DMS153 treated with DMSO at 0.1 percent for 48 hours (cell line): Measurements from ENCODE around the gene NRG4.
"Not testable (repeated sequence)": the region's sequence is repeated elsewhere in the genome, so short reads cannot be mapped to it uniquely, and the experiment has no call there.

Experiments used
- DNase-seq: peaks from one replicate; lab custom pipeline; 2025; ENCODE audit not compliant: unreplicated experiment; lab: John Stamatoyannopoulos, UW

The NRG4 gene

DNA sequence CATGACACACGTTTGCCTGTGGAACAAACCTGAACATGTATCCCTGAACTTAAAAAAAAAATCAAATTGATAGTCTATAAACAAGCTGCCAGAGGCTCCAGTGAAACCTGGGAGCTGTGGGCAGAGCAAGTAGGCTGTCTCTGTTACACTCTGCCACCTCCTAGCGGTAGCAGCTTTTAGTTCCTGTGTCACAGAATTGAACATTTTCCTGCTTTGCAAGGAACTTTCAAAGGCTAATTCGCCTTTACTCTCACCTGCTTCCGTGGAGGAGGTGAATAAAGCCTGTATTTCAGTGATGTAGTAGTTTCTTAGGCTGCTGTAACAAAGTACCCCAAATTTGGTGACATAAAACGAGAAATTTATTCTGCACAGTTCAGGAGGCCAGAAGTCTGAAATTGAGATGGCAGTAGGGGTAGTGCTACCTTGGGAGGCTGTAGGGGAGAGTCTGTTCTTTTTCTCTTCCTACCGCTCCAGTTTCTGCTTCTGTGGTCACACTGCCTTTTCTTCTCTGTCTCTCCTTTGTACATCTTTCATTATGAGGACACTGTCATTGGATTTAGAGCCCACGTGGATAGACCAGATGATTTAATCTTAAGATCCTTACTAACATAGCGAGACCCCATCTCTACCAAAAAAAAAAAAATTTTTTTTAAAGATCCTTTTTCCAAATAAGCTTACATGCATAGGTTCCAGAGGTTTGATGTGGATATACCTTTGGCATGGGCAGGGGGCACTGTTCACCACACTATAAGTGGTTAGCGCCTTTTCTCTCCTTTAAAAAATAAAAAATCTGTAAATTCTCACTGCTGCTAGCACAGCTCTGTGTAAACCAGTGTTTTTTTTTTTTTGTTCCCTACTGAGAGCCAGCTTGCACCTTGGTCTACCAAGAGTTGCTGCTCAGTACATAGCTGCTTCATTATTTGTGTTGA lies 83.3 kb downstream of the NRG4 start:
- no peak for DNase-seq

DNA sequence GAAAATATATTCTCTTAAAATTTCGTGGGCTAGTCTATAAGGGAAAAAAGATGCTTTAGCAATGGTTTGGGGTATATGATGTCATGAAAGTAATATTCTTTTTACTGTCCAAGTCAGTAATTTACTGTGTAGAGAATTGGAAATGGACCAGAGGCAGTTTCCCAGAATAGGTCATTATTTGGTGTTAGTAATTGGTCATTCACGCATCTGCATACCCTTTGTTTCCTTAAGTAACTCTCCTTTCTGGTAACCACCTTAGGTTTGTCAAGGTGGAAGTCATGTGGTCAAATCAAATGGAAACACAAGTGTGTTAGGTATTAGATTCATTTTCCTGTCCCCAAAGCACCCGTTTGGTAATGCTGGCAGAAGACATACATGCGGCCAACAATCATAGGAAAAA lies 84.6 kb downstream of the NRG4 start:
- DNase-seq, result no peak

DNA sequence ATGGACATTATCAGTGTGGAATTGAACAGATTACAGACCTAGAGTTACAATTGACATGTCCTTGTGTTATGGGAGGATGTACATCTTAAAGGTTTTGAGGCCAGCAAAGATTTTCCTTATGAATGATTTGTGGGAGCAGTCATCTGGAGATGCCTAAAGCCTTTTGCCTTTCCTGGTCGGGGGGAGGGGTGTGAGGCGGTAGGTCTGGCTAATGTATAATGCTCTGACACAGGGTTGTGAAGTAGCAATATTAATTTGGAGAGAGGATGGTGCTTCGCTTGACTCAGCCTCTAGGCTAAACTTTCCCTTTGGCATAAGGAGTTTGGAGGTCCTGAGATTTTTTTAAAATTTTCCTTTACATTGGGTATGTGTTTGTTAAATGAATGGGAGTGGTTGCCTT lies 85.3 kb downstream of the NRG4 start:
- DNase-seq, result no peak

DNA sequence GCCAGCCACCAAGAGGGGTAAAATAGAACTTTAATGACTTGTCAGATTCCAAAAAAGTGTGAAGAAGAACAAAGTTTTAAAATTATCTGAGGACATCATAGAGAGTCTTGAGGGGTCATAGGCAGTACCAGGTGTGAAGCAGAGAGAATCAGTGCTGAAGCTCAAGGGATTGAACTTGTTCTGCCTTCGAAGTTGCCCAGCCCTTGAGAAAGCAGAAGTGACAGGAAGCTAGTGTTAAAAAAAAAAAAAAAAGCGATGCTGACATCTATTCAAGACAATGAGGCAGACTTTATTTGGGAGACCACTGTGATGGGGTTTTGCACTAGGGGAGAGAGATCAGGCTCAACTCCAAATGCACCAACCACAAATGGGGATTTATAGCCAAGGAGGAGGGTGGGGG lies 86.8 kb downstream of the NRG4 start:
- no peak for DNase-seq

DNA sequence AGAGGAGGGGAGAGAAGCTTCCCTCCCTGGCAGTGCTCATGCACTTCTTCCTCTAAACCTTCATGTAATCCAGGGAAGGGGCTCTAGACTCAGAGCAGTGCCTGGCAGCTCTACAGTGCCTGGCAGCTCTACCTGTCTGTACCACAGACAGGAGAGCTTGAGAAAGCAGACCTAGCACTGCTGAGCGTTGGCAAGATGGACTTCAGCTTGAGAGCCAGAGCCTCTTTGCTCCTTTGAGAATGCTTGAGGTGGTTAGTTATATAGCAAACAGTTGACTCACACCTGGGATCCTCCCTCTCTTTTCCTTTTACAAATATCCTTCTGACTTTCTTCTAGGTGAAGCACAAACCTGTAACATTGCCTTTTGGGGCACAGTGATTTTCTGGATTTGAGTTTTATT lies 87.6 kb downstream of the NRG4 start:
- DNase-seq, result no peak

DNA sequence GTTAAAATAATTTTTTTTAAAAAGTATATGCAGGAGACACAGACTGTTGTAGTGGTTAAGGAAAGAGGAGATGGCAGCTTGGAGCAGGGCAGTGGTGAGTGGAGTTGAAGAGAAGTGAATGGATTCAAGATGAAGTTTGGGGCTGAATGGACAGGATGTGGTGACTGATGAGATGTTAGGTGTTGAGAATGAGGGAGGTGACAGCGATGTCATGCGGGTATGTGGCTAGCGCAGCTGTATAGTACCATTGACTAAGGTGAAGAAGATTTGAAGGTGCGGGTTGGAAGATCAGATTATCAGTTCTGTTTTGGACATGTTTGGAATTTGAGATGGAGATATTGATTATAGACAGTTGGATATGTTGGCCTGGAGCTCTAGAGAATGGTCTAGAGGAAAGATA lies 88.5 kb downstream of the NRG4 start:
- DNase-seq, result no peak

DNA sequence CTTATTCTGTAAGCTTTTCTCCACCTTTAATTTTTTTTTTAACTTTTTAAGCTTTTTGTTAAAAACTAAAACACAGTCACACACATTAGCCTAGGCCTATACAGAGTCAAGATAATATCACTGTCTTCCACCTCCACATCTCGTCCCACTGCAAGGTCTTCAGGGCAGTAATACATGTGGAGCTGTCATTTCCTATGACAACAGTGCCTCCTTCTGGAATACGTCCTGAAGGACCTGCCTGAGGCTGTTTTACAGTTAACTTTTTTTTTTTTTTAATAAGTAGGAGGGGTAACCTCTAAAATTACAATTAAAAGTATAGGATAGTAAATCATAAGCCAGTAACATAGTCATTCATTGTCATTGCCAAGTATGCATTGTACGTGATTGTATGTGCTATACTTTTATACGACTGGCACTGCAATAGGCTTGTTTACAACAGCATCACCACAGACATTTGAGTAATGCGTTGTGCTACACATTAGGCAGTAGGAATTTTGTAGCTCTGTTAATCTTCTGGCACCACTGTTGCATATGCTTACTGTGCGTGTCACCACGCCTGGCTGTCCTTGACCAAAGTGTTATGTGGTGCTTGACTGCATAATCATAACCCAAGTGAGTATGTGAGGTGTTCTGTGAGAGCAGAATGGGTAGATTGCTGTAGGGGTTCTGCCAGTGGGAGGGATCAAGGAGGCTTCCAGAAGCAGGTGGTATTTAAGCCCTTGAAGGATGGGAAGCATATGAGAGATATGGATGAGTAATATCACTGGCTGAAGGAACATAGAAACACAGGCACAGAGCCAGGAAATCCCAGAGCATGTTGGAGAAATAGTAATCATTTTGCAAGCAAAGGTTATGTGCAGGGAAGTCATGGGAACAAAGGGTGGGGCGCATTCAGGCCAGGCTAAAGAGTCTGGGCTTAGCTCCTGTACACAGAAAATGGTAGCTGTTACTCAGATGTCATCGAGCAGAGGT lies 90.2 kb downstream of the NRG4 start:
- peak; percentile 0 for DNase-seq

DNA sequence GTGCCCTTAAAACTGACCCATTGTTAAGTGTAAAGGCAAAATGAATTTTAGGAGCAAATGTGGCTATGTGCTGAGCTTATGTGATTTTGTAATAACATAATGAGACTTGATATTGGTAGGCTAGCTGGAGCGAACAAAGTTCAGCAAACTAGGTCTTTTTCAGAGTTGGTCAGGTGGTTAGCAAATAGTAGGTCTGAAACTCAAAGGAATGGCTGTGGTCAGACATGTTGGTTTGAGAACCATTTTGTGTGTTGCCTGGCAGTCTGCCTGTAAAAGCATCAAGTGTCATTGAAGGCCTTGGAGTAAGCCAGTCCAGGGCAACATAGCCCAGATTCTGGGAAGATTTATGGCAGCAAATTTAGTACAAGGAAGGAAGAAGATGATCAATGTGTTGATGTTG lies 92.1 kb downstream of the NRG4 start:
- no peak for DNase-seq

DNA sequence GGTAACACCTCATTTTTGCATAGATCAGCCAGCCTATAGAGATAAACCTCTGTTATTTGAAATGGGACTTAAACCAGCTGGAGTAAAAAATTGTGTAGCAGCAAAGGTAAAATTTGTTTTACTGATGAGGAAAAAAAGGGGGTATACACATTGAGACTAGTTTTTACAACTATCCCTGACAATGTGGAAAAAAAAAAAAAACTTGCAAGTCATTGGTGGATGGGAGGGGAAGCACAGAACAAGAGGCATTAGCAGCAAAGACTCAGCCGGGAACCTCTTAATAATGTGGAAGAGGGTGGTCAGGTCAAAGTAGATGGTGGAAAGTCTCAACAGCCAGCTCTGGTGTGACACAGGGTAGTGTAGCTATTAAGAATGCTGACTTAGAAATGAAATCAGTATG lies 94.1 kb downstream of the NRG4 start:
- DNase-seq, result no peak

DNA sequence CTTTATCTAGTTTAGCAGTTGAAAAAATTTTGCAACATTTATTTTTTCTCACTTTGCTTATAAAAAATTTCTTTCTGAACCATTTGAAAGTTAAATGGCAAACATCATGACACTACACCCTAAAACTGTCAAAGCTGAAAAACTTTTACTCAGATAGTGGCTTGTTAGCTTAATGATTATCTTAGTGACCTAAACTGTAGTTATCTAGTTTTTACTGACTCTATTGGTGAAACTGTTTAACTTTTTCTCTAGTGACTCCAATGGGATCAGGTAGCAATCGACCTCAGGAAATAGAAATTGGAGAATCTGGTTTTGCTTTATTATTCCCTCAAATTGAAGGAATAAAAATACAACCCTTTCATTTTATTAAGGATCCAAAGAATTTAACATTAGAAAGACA lies 95.2 kb downstream of the NRG4 start:
- DNase-seq, result no peak

DNA sequence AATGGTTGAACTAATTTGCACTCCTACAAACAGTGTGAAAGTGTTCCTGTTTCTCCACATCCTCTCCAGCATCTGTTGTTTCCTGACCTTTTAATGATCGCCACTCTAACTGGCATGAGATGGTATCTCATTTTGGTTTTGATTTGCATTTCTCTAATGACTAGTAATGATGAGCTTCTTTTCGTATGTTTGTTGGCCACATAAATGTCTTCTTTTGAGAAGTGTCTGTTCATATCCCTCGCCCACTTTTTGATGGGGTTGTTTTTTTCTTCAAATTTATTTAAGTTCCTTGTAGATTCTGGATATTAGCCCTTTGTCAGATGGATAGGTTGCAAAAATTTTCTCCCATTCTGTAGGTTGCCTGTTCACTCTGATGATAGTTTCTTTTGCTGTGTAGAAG lies 101.9 kb downstream of the NRG4 start:
- not testable (repeated sequence) for DNase-seq

DNA sequence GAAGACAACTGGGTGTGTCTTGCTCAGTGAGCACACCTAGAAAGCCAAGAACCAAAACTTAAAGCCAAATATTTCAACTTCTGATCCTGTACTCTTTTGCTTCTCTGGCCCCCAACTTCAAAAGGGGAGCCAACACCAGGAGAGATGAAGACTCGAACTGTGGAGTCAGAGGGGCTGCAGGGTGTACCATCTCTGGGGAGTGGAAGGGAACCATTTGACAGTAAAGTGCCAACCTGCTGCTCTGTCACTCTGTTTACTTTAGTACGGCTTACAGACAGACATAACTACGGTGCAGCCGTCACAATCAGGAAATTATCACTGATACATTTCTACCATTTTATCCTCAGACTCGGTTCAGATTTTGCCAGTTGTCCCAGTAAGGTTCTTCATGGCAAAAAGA lies 107.0 kb downstream of the NRG4 start:
- no peak for DNase-seq

DNA sequence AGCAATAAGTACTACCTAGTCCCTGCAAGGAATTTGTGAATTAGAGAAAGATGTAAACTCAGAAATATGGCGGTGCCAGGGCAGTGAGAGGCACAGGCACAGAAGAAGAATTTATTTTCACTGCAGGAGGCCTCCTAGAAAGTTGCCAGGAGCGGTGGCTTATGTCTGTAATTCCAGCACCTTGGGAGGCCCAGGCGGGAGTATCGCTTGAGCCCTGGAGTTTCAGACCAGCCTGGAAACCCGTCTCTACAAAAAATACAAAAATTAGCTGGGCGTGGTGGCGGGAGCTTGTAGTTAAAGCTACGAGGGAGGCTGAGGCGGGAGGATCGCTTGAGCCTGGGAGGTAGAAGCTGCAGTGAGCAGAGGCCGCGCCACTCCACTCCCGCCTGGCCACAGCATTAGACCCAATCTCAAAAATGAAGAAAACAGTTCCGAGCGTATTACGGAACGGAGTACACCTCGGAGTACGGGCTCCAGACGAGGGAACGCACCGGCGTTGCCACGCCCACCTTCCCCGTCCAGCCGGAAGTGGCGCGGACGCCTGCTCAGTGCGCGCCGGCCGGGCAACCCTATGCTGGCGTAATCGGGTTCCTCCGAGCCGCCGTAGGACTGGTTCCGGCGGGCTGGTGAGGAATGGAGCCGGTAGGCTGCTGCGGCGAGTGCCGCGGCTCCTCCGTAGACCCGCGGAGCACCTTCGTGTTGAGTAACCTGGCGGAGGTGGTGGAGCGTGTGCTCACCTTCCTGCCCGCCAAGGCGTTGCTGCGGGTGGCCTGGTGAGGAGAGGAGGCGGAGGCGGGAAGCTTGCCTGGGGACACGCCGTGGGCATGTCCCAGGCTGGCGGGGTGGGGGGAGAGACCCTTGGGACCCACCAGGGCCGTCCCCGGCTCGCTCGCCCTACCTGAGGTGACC lies 108.6 kb downstream of the NRG4 start, which contains the start of gene FBXO22:
Gene FBXO22, plus strand, starts transcription at position 548 of the 909 bp plus-strand sequence. Its CDS starts 86 bp downstream, at position 634.
- peak; percentile 12 for DNase-seq

DNA sequence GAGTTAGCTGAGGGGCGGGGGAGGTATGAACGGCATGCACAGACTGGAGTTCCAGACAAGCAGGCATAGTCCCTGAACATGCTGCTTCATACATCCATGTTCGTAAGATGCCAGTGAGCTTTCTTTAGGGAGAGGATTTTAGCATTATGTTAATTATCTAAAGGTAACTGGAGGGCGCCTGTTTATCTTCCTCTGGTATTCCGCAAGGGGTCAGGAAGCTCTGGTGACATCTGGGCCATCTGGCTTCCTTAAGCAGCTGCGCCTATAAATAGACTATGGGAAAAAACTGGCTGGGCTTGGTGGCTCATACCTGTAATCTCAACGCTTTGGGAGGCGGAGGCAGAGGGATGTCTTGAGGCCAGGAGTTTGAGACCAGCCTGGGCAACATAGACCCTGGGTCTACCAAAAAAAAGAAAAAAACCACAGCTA lies 110.1 kb downstream of the NRG4 start:
- no peak for DNase-seq

DNA sequence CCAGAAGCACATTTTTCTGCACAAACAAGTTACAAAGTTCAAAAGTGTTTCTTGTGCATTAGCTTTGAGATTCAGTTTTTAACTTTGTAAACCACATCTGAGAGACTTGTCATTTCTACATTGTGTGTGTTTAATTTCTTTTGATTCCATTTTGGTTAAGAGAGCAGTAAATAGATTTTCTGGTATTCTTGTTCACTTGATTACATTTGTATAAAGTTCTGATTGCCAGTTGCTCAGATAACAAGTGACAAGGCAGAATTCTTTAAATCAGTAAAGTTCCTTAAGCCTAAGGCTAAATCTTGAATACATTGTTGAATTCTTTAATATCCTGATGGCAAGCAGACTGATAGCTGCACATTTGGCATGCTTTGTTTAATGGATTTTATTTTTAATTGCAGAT lies 111.6 kb downstream of the NRG4 start:
- DNase-seq, result no peak

DNA sequence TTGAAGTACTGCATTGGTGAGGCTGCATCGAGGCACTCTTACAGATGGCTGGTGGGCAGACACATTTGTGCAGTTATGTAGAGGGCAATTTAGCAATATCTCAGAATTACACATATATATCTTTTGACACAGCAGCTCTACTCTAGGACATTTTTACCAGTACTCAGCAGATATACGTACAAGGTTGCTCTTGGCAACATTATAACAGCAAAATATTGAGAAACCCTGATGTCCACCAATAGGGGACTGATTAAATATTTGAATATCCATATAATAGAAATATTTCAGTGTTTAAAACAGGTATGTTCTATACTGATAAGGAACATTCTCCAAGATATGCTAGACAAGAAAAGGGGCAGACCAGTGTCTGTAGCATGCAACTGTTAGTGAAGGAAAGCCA lies 116.5 kb downstream of the NRG4 start:
- DNase-seq, result no peak

DNA sequence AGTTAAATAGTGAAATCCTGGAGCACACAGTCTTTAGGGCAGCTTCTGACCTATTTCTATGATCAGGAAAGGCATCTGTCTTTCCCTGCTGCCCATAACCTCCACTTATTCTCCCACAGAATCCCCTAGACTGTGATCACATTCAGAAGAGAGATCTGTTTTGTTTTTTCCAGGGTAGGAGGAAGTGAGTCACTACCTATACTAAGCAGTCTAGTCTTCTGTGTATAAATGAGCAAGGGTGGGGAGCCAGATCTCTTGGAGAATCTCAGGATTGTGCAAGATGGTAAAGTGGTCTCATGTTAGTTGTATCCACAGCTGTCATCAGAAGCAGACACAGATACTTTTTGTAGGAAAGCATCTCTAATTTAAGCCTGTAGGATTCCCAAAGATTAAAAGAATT lies 120.3 kb downstream of the NRG4 start:
- no peak for DNase-seq
